ENCODE results near the gene IFITM1.
"Not testable (repeated sequence)": the region's sequence is repeated elsewhere in the genome, so short reads cannot be mapped to it uniquely, and the experiment has no call there.

Gene IFITM1

DNA sequence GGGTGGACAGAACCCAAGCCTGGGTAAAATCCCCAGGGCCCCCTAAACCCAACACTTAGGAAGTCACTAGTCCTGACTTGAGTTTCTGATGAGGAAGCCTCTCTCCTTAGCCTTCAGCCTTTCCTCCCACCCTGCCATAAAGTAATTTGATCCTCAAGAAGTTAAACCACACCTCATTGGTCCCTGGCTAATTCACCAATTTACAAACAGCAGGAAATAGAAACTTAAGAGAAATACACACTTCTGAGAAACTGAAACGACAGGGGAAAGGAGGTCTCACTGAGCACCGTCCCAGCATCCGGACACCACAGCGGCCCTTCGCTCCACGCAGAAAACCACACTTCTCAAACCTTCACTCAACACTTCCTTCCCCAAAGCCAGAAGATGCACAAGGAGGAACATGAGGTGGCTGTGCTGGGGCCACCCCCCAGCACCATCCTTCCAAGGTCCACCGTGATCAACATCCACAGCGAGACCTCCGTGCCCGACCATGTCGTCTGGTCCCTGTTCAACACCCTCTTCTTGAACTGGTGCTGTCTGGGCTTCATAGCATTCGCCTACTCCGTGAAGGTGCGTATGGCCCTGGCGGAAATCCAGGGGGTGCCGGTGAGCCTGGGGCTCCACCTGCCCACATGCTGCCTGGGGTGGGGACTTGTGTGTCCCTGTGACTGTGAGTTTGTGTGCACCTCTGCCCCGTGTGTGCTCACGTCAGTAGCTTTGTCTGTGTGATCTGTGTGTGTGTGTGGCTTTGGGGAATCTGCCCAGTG, at the start of gene IFITM1:
Gene IFITM1 (plus strand): TSS at position 254 of the 767 bp plus-strand sequence. CDS start 131 bp downstream, at position 385.
- peak; percentile 63 for DNase-seq

DNA sequence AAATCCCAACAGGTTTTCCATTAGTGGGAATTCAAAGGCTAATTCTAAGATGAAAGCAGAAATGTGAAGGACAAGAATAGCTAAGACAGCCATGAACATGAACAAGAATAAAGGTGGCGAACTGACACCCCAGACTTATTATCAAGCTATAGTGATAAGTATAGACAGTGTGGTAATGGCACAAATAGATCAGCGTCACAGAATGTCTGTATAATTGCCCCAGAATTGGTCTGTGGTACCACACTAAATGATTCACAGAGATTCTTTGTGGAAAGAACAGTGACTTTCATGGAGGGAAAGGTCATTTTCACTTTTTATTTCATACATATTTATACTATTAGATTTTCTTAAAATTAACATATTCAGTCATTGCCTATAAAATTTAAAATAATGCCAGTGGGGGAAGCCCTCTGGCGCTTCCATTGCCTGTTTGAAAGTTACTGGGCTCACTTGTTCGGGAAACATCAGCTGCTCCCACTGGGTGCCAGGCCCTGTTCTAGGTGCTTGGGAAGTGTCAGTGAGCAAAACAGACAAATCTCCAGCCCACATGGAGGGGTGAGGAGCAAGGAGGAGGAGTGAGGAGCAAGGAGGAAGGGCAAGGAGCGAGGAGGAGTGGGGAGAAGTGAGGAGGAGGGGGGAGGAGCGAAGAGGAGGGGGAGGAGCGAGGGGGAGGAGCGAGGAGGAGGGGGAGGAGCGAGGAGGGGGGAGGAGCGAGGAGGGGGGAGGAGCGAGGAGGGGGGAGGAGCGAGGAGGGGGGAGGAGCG, 47.0 kb upstream of the IFITM1 start:
- no peak for DNase-seq

DNA sequence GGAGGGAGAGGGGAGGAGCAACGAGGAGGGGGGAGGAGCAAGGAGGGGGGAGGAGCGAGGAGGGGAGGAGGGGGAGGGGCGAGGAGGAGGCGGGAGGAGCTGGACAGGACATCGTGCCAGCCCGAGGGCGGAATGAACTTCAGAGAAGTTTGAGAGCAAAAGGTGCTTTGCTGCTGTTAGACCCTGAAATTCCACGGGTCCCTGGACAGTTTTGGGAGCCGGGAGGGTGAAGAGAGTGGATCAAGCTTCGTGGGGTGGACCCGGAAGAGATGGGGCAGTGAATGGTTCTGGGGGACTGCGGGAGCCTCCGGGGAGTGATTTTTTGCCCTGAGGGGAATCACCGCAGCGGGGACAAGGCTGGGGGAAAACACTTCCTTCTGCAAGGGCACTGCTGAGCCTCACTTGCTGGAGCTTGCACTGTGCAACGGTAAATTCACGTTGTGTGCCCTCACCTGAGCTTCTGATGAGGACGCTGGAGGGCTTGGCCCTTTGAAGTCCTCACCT, 46.3 kb upstream of the IFITM1 start:
- DNase-seq, result no peak

DNA sequence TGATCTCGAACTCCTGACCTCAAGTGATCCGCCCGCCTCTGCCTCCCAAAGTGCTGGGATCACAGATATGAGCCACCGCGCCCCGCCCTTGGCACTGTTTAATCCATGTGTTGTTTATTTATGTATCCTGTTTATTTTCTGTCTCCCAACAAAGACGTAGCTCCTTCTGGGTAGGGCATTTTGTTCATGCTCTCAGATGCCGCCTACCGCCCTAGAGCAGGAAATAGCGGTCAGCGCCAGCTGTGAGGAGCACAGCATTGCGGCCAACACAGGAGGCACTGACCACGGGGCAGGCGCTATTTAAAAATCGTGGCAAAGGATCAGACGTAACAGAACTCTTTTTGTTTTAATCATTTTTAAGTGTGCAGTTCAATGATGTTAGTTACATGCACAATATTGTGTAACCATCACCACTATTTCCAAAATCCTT, 45.1 kb upstream of the IFITM1 start:
- not testable (repeated sequence) for DNase-seq

DNA sequence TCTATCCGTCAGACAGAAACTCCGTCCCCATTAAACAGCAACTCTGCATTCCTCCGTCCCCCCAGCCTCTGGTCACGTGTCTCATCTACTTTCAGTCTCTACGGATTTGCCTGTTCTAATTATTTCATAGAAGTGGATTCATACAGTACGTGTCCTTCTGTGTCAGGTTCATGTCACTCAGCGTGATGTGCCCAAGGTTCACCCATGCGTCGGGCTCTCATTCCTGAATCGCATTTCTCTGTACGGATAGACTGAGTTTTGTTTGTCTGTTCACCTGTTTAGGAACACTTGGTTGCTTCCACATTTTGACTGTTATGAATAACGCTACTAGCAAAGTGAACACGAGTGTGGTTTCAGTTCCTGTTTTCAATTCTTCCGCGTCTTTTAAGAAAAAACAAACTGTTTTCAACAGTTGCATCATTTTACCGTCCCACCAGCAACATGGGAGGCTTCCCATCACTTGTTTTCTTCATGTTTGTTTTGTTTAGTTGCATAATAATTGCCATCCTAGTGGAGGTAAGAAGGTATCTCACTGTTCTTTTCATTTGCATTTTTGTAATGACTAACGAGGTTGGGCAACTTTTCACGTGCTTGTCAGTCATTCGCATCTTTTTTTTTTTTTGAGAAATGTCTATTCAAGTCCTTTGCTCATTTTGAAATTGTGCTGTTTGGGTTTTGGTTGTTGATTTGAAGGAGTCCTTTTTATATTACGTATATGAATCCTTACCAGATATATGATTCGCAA, 44.5 kb upstream of the IFITM1 start:
- no peak for DNase-seq

DNA sequence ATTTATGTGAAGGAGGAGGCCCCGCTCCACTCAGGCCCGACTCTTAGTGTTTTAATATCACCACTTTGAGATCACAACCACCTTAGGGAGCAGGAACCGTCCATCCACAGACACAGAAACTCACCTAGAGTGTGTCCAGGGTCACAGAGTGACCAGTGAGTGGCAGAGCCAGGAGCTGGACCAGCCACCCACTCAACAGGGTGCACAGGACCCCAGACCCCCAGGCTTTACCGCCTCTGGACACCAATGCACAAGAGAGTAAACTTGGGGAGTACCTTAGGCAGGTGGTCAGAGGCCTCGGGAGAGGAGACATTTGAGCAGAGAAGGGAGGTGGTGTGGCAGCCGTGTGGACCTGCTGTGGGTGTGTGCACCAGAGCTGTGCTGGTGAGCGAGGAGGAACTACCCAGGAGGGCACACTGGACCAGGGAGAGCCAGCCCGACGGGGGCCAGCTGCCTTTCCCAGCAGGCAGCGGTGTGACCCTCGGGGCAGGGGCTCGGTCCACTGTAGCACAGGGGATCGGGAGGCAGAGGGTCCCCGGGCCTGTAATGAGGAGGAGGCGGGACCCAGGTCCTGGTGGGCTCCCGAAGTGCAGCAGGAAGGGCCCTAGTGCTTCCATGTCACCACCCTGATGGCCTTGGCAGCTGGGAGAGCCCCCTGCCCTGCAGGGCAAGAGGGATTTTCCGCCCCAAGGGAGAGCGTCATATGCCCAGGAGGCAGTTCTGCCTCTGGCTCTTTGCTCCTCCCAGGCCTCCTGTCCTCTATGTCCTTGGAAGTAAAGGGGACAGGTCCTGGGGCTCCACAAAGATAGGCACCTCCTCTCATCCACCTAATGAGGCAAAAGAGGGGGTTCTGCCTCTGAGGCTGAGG, 43.2 kb upstream of the IFITM1 start:
- no peak for DNase-seq

DNA sequence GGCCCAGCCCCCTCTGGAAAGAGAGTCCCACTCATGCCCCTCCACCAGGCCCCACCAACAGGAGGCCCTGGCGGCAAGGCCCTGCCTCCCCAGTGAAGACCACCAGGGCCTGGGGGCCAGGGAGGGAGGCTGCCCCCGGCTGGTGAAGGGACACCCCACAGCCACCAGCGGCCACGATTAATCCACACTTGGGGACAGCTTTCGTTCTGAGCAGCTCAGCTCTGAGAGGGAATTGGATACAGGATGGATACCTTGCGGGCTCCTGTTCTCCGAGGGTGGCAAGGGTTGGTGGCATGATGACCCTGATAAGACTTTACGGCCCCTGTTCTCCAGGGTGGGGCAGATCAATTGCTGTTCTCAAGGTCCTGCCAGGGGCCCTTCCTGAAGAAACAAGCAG, 42.5 kb upstream of the IFITM1 start:
- DNase-seq, result no peak

DNA sequence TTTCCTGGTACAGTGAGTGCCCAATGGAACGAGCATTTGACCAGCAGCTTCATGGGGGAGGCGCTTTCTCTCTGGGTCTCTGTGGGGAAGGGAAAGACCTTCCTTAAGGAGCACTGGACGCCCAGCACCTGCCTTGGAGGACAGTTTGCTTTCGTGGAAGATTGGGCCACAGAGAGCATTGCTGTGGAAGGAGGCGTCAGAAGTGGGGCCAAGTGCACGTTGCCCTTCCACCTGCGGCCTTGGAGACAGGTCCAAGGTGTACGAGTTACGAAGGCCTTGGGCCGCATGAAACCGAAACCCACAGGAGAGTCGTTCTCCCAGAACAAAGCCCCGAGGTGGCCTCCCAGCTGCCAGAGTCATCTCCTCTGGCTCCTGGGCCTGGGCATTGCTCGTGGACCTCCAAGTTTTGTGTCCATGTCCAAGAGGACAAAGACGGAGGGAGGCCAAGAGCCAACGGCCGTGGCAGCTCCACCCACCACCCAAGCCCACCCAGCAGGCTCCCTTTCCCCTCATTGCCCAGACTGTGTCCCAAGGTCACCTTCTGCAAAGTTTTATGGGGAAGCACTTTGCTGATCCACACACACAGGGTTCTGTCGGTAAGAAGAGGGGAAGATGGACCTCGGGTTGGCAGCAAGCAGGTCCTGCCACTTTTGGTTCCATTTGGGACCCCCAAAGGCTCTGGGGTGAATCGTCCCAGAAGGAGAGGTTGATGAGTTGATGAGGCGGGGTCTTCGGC, 41.5 kb upstream of the IFITM1 start:
- no peak for DNase-seq

DNA sequence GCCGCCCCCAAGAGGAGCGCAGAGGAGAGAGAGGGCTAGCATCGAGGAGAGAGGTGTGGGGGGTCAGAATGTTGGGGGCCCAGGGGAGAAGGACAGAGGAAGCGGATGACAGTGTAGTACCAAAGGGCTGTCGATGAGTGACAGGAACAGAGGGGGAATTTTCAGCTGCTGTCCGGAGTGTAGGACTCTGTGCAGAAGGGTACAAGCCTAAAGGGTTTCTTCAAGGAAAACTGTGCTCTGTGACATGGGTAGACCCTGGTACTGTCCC, 41.0 kb upstream of the IFITM1 start:
- DNase-seq, result no peak

DNA sequence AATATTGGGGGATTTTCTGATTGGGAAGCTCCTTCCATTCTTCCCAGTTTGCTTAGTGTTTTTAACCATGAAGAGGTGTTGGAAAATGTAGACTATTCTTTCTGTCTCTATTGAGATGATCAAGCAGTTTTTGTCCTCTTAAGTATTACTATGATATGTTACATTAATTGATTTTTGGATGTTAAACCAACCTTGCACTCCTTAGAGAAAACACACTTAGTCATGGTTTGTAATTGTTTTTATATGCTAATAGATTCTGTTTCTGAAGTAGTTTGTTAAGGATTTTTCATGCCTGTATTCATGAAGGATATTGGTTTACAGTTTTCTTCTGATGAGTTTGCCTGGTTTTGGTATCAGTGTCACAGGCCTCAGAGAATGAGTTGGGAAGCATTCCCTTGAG, 37.6 kb upstream of the IFITM1 start:
- no peak for DNase-seq

DNA sequence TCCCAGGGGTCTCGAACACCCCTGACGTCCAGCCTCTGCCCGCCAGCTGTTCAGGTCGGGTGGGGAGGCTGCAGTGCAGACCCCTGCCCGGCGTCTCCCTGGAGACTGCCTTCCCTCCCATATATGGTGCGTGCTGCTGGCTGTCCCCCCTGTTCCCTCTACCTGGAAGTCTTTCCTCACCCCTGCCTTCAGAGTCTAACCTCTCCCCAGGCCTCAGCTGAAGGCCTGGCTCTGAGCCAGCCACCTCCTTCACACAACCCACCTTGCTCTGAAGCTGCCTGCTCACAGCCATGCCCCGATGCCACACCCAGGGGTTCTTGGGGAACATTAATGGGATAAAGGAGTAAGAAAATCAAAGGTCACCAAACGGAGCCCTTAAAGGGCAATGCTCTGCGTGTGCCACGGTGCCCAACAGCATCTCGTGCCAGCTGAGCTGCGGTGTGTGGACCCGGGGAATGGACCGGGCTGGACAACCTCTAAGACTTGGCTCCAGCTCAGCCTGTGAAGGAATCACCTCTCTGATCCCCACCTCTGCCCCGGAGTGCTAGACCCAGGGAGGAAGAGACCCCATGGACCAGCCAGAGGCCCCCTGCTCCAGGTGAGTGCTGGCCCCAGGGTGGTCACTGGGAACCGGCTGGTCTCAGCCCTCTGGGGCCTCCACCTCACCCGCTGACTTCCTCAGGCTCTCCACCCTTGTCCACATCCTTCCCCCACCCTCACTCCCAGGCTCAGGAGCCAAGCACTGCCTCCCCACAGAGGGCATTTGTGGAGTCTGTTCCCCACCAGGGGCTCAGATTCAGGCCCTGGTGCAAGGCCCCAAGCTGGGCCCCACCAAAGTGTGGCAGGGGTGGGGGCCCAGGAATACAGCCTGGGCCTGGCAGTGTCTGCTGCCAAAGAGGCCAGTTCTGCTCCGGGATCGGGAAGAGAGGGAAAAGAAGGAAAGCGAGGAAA, 35.6 kb upstream of the IFITM1 start, which contains the start of gene NLRP6:
Gene NLRP6 (plus strand): TSS at position 407 of the 951 bp plus-strand sequence. CDS start 163 bp downstream, at position 570.
- DNase-seq, result no peak

DNA sequence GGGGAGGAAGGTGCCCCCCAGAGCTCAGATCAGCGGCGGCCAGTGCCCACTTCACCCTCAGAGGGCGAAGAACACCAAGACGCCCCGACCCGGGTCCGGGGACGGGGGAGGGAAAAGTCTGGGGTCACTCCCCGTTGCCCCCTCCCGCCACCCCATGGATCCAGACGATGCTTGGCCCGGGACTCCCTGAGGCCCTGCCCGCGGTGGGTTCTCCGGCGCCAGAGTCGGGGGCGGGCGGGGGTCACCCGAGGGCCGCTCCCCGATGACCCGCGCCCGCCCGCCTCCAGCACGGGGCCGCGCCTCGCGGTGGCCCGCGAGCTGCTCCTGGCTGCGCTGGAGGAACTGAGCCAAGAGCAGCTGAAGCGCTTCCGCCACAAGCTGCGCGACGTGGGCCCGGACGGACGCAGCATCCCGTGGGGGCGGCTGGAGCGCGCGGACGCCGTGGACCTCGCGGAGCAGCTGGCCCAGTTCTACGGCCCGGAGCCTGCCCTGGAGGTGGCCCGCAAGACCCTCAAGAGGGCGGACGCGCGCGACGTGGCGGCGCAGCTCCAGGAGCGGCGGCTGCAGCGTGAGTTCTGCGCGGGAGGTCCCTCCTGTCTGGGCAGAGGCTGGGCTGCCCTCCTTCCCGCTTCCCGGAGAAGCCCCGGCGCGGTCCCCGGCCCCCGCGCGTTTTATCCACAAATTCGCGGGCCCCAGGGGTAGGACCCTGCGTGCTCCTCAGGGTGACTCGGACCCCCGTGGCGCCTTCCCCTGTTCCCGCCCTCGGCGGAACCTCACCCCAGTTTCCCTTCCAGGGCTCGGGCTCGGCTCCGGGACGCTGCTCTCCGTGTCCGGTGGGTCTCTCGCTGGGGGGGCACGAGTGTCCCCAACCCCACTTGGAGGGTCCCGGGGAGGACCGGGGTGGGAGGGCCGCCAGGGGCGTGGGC, 34.5 kb upstream of the IFITM1 start:
- no peak for DNase-seq

DNA sequence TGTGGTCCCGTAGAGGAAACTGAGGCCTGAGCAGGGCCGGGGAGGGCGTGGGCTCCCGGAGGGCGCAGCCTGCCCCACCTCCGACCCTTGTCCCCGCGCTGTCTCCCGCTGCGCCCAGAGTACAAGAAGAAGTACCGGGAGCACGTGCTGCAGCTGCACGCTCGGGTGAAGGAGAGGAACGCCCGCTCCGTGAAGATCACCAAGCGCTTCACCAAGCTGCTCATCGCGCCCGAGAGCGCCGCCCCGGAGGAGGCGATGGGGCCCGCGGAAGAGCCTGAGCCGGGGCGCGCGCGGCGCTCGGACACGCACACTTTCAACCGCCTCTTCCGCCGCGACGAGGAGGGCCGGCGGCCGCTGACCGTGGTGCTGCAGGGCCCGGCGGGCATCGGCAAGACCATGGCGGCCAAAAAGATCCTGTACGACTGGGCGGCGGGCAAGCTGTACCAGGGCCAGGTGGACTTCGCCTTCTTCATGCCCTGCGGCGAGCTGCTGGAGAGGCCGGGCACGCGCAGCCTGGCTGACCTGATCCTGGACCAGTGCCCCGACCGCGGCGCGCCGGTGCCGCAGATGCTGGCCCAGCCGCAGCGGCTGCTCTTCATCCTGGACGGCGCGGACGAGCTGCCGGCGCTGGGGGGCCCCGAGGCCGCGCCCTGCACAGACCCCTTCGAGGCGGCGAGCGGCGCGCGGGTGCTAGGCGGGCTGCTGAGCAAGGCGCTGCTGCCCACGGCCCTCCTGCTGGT, 33.7 kb upstream of the IFITM1 start:
- peak; percentile 17 for DNase-seq

DNA sequence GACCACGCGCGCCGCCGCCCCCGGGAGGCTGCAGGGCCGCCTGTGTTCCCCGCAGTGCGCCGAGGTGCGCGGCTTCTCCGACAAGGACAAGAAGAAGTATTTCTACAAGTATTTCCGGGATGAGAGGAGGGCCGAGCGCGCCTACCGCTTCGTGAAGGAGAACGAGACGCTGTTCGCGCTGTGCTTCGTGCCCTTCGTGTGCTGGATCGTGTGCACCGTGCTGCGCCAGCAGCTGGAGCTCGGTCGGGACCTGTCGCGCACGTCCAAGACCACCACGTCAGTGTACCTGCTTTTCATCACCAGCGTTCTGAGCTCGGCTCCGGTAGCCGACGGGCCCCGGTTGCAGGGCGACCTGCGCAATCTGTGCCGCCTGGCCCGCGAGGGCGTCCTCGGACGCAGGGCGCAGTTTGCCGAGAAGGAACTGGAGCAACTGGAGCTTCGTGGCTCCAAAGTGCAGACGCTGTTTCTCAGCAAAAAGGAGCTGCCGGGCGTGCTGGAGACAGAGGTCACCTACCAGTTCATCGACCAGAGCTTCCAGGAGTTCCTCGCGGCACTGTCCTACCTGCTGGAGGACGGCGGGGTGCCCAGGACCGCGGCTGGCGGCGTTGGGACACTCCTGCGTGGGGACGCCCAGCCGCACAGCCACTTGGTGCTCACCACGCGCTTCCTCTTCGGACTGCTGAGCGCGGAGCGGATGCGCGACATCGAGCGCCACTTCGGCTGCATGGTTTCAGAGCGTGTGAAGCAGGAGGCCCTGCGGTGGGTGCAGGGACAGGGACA, 32.9 kb upstream of the IFITM1 start:
- no peak for DNase-seq

DNA sequence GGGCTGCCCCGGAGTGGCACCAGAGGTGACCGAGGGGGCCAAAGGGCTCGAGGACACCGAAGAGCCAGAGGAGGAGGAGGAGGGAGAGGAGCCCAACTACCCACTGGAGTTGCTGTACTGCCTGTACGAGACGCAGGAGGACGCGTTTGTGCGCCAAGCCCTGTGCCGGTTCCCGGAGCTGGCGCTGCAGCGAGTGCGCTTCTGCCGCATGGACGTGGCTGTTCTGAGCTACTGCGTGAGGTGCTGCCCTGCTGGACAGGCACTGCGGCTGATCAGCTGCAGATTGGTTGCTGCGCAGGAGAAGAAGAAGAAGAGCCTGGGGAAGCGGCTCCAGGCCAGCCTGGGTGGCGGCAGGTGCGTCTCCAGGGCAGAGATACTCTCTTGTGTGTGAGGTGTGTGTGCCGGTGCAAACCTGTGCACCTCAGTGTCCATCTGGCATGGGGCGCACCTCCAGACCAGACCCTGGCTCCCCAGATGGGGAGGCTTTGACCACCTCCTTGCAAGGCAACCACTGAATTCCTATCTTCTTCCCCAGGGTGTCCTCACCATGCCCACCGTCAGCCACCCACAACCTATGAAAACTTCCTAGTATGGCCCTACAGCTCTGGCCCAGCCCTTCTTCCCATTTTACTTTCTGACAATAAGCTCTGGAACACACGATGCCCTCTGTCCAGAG, 32.2 kb upstream of the IFITM1 start:
- no peak for DNase-seq

DNA sequence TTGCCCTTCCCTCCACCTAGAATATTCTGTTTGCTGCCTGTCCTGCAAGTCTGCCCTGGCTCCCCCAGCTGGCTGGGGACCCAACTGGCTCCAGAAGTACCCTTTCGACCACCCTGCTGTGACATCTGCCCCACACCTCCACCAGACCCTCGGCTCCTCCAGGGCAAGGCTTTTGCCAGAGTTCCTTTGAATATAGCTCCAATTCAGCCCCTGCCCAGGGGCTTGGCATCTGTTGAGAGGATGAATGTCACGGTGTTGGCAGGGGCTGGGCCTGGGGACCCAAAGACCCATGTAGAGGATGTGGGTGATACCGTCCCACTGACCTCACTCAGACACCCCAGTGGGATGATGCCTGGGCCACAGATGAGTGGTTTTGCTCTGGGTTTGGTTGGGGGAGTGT, 31.7 kb upstream of the IFITM1 start:
- DNase-seq, result no peak

Measured in kidney glomerular epithelial cell (primary cell).